ENCODE results near the gene ROBO3. TPM values are rescaled to one million over a fixed set of nuclear protein-coding genes. Genes with fewer than 3 reads are reported as not detected.
A peak's percentile ranks its signal among the peaks of the same experiment; 100 is the strongest.

ROBO3 gene, protein sequence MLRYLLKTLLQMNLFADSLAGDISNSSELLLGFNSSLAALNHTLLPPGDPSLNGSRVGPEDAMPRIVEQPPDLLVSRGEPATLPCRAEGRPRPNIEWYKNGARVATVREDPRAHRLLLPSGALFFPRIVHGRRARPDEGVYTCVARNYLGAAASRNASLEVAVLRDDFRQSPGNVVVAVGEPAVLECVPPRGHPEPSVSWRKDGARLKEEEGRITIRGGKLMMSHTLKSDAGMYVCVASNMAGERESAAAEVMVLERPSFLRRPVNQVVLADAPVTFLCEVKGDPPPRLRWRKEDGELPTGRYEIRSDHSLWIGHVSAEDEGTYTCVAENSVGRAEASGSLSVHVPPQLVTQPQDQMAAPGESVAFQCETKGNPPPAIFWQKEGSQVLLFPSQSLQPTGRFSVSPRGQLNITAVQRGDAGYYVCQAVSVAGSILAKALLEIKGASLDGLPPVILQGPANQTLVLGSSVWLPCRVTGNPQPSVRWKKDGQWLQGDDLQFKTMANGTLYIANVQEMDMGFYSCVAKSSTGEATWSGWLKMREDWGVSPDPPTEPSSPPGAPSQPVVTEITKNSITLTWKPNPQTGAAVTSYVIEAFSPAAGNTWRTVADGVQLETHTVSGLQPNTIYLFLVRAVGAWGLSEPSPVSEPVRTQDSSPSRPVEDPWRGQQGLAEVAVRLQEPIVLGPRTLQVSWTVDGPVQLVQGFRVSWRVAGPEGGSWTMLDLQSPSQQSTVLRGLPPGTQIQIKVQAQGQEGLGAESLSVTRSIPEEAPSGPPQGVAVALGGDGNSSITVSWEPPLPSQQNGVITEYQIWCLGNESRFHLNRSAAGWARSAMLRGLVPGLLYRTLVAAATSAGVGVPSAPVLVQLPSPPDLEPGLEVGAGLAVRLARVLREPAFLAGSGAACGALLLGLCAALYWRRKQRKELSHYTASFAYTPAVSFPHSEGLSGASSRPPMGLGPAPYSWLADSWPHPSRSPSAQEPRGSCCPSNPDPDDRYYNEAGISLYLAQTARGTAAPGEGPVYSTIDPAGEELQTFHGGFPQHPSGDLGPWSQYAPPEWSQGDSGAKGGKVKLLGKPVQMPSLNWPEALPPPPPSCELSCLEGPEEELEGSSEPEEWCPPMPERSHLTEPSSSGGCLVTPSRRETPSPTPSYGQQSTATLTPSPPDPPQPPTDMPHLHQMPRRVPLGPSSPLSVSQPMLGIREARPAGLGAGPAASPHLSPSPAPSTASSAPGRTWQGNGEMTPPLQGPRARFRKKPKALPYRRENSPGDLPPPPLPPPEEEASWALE (N-terminal part only)
- 26.0 to 26.7 TPM (median 26.4 TPM) in 3 replicates for total RNA-seq

DNA sequence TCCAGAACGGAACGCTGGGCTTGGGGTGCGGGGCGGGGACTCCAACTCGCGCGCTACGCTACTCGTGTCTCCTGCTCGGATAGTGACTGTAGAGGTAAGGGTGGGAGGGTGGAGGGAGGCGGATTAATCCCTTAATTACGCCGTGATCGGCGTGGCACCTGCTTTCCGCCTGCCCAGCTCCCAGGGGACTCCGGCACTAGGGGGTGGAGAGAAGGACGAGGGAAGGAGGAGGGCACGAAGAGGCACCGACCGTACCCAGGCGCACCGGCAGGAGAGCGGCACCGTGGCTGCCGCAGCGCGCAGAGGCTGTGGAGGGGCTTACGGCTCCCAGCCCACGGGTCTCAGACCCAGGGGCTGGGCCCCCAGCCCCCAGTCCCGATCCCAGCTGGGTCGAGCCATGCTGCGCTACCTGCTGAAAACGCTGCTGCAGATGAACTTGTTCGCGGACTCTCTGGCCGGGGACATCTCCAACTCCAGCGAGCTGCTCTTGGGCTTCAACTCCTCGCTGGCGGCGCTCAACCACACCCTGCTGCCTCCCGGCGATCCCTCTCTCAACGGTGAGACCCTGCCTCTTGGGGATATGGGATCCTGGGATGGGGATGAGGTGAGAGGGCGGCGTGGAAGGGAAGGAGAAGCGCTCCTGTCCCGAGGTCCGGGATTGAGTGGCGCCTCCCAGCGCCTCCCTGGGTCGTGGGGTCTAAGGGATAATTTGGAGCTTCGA lies at the start of gene ROBO3:
Gene ROBO3, plus strand, starts transcription at position 252 of the 721 bp plus-strand sequence. Its CDS starts 146 bp downstream, at position 398.
- Mint-ChIP-seq H3K27me3 (ENCODE audit: low read depth) (peaks cover 100% of the 10 kb centered on the region), H3K4me1 (peaks cover 12% of the 10 kb centered on the region), H3K9me3 (no peaks in the 10 kb centered on the region), H3K4me3 (peak within 1 kb of the TSS; percentile 42), H3K36me3 (no peaks in the 10 kb centered on the region), H3K27ac (no peak within 1 kb of the TSS)
- TF ChIP-seq, protein P1, sequence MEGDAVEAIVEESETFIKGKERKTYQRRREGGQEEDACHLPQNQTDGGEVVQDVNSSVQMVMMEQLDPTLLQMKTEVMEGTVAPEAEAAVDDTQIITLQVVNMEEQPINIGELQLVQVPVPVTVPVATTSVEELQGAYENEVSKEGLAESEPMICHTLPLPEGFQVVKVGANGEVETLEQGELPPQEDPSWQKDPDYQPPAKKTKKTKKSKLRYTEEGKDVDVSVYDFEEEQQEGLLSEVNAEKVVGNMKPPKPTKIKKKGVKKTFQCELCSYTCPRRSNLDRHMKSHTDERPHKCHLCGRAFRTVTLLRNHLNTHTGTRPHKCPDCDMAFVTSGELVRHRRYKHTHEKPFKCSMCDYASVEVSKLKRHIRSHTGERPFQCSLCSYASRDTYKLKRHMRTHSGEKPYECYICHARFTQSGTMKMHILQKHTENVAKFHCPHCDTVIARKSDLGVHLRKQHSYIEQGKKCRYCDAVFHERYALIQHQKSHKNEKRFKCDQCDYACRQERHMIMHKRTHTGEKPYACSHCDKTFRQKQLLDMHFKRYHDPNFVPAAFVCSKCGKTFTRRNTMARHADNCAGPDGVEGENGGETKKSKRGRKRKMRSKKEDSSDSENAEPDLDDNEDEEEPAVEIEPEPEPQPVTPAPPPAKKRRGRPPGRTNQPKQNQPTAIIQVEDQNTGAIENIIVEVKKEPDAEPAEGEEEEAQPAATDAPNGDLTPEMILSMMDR (IDR thresholded peaks at IDR 0.05; ENCODE audit: unreplicated experiment), result no peak
- DNase-seq (ENCODE audit: low spot score in 2 of 2, unreplicated experiment in 2 of 2), result peak in 1 of 2 experiments; percentile 38

DNA sequence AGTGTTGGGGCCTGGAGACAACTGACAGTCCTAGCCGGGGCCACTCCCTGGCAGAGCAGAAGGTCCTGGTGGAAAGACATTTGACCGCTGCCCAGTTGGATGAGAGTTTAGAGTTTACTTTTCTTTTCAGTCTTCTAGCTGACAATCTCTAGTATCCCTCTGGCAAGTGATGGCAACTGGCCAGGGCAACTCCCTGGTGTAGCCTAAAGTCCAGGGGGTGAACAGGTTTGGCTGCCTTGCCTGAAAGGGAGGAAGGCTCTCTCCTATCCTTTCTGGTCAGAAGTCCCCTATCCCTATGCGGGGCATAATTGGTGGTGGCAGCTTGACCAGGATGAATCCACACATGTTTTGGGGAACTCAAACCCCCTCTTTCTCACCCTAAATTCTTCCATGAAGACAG lies 48.2 kb upstream of the ROBO3 start:
- DNase-seq (ENCODE audit: low spot score in 2 of 2, unreplicated experiment in 2 of 2), result no peak
- Mint-ChIP-seq H3K27ac (no peak overlapping the region), H3K4me1 (no peaks in the 10 kb centered on the region), H3K36me3 (no peaks in the 10 kb centered on the region), H3K27me3 (ENCODE audit: low read depth) (peaks cover 81% of the 10 kb centered on the region), H3K9me3 (no peaks in the 10 kb centered on the region), H3K4me3 (no peak overlapping the region)
- TF ChIP-seq, protein P1 (IDR thresholded peaks at IDR 0.05; ENCODE audit: unreplicated experiment), result no peak

DNA sequence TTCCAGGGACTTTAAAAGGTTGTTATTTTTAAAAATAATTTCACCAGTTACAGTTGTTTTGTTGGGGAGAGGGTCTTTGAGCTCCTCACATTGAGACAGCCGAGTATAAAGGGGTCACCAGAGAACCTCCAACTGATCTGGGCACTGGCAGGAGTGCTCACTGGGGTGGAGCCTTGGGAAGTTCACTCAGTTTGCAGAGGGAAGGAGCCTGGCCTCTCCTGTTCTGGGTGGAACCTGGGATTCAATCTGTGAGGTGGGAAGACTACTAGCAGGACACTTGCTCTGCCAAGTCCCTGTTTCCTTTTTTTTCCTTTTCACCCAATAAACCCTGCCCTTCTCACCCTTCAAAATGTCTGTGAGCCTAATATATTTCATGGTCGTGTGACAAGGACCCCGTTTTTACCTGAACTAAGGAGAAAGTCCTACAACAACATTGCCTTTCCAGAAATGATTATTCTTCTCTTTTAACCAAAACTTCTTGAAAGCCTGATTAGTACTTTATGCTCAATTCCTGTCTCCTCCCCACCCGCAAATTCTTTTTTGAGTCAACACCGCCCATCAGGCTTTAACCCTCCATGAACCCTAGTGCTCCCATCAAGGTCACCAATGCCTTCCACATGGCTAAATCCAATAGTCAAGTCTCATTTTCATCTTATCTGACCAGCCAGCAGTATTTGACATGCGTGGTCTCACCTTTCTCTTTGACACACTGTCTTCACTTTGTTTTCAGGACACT lies 43.1 kb upstream of the ROBO3 start:
- Mint-ChIP-seq H3K27me3 (ENCODE audit: low read depth) (peaks cover 80% of the 10 kb centered on the region), H3K9me3 (no peaks in the 10 kb centered on the region)

DNA sequence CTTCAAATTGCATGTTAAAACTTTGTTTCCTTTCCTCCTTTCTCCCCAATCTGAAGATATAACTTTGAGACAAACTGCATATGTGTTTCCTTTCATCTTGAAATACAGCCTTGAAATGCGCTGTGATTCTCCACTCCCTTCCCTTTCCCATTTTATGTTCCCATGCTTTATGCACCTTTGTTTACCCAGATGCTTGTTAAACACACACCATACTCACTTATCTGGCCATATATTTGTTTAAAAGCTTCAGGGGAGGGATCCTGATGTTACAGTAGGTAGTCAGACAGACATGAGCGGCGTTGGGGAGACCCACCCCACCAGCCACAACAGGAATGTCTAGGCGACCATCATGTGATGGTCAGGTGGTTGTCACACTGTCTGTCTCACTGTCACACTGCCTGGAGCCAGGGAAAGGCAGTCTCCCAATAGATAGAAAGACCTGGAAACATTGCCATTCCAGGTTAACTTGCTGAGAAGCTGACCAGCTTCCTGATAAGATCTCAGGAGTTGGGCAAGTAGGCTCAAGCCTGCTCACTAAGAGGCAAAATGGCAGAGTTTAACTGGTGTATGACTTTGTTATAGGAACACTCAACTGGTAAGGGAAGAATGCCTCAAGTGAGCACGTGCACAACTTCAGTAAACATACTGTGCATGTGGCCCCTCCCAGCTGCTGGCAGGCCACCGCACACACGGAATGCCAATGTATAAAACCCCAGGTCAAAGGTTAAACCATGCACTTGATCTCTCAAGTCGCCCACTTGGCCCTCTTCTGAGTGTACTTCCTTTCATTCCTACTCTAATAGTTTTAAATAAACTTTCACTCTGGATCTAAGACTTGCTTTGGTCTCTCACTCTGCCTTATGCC lies 41.5 kb upstream of the ROBO3 start:
- H3K4me1 Mint-ChIP-seq, result no peaks in the 10 kb centered on the region
- H3K27me3 Mint-ChIP-seq (ENCODE audit: low read depth), result peaks cover 69% of the 10 kb centered on the region
- no peak for DNase-seq (ENCODE audit: low spot score in 2 of 2, unreplicated experiment in 2 of 2)

More for the DNA sequence above, 43.1 kb upstream of the ROBO3 start:
- H3K27ac Mint-ChIP-seq, result no peak overlapping the region
- no peaks in the 10 kb centered on the region for H3K4me1 Mint-ChIP-seq
- no peak overlapping the region for H3K4me3 Mint-ChIP-seq
- TF ChIP-seq, protein P1 (IDR thresholded peaks at IDR 0.05; ENCODE audit: unreplicated experiment), result no peak
- no peak for DNase-seq (ENCODE audit: low spot score in 2 of 2, unreplicated experiment in 2 of 2)
- no peaks in the 10 kb centered on the region for H3K36me3 Mint-ChIP-seq

More for the DNA sequence above, 41.5 kb upstream of the ROBO3 start:
- Mint-ChIP-seq H3K4me3 (no peak overlapping the region), H3K36me3 (no peaks in the 10 kb centered on the region), H3K27ac (no peak overlapping the region), H3K9me3 (no peaks in the 10 kb centered on the region)
- TF ChIP-seq, protein P1 (IDR thresholded peaks at IDR 0.05; ENCODE audit: unreplicated experiment), result no peak

Measured in mesothelial cell of epicardium (in vitro differentiated cells).